GM20000 (cell line): ENCODE measurements around the gene DNAJC2.

Experiments used
- DNase-seq: peaks from one replicate; pipeline ENCODE4 v3.0.0; 2012; ENCODE audit warnings: low spot score
- TF ChIP-seq, protein P1 (sequence below): IDR thresholded peaks from 2 replicates; pipeline ENCODE4 v1.5.1; 2012; ENCODE audit warnings: mild to moderate bottlenecking, control low read depth; ENCODE audit errors: extremely low read depth, missing control alignments

Gene DNAJC2, protein sequence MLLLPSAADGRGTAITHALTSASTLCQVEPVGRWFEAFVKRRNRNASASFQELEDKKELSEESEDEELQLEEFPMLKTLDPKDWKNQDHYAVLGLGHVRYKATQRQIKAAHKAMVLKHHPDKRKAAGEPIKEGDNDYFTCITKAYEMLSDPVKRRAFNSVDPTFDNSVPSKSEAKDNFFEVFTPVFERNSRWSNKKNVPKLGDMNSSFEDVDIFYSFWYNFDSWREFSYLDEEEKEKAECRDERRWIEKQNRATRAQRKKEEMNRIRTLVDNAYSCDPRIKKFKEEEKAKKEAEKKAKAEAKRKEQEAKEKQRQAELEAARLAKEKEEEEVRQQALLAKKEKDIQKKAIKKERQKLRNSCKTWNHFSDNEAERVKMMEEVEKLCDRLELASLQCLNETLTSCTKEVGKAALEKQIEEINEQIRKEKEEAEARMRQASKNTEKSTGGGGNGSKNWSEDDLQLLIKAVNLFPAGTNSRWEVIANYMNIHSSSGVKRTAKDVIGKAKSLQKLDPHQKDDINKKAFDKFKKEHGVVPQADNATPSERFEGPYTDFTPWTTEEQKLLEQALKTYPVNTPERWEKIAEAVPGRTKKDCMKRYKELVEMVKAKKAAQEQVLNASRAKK

DNA sequence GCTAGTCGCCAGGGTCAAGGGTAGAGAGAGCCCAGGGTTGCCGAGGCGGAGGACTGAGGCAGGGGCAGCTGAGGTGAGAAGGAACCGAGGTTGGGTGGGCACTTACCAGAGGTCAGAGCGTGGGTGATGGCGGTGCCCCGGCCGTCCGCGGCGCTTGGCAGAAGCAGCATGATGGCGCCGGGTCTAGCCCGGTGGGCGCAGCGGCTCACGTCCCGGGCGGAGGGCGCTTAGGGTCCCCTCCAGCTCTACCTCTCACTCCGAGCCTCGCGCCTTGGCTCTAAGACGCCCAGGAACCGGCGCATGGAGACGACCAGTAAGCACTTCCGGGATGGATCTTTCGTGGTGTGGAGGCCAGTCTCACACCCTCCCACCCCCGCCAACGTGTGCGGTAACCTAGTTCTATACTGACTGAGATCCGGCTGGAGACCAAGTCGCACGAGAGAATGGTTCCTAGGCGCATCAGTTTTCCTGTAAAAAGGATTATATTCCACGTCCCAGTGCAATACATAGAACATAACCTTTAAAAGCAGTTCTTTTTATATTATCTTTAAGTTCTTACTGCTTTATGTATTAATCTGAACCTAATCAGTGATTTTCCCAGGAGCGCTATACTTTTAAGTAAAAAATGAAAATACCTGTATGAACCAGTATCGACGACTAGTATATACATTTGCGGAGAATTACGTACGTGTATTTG is at the start of gene DNAJC2:
Gene DNAJC2 (minus strand): TSS at position 315 of the 697 bp plus-strand sequence. CDS start 145 bp downstream, at position 170.
- TF ChIP-seq, protein P1, sequence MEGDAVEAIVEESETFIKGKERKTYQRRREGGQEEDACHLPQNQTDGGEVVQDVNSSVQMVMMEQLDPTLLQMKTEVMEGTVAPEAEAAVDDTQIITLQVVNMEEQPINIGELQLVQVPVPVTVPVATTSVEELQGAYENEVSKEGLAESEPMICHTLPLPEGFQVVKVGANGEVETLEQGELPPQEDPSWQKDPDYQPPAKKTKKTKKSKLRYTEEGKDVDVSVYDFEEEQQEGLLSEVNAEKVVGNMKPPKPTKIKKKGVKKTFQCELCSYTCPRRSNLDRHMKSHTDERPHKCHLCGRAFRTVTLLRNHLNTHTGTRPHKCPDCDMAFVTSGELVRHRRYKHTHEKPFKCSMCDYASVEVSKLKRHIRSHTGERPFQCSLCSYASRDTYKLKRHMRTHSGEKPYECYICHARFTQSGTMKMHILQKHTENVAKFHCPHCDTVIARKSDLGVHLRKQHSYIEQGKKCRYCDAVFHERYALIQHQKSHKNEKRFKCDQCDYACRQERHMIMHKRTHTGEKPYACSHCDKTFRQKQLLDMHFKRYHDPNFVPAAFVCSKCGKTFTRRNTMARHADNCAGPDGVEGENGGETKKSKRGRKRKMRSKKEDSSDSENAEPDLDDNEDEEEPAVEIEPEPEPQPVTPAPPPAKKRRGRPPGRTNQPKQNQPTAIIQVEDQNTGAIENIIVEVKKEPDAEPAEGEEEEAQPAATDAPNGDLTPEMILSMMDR = no peak
- DNase-seq = peak; percentile 87

DNA sequence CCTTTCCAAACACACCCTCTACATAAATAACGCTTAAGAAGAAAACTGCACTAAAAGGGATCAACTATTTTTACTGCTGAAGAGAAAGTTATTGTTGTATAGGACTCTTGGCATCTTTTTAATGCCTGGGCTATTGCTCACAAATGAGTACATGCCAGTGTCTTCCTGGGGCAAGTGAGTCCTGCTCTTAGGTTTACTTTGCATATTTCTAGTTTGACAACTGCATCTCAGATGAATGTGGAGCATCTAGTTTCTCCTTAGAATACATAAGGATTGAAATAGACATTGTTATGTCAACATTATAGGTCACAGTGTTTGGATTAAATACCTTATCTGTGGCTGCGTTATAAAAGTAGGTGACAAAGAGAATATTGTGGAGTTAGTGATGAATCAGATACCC is 47.4 kb upstream of the DNAJC2 start:
- DNase-seq = no peak
- TF ChIP-seq, protein P1 = no peak

DNA sequence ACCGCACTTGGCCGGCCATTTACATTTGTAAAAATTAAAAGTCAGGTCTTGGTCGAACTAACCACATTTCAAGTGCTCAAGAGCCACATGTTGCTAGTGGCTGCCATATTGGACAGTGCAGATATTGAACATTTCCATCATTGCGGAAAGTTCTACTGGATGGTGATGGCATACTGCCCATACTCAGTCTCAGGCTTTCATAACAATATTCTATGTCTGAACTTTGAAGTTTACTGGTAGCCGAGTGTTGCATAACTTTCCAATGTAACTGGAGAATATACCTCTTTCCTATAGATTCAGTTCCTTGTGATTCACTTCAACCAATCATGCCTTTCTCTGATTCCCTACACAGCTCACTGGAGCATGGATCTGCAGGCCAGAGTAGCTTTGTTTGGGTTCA is 46.6 kb upstream of the DNAJC2 start:
- no peak for DNase-seq
- TF ChIP-seq, protein P1 = no peak

DNA sequence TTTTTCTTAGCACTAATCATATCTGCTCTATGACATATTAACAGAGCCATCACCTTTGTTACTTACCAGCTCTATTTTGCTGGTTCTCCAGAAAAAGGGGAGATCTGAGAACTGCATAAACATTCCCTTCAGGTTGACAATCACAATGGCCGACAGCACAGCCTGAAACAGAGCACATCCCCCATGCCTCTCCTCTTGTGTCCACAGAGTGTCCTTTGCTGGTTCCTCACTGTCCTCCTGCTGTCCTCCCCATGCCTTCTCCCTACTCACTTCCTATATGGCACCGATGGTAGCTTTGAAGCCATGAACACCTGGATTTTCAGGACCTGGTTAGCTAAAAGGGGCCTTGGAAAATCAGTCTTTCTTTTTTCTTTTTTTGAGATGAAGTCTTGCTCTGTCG is 44.7 kb upstream of the DNAJC2 start:
- DNase-seq = no peak
- TF ChIP-seq, protein P1 = no peak

DNA sequence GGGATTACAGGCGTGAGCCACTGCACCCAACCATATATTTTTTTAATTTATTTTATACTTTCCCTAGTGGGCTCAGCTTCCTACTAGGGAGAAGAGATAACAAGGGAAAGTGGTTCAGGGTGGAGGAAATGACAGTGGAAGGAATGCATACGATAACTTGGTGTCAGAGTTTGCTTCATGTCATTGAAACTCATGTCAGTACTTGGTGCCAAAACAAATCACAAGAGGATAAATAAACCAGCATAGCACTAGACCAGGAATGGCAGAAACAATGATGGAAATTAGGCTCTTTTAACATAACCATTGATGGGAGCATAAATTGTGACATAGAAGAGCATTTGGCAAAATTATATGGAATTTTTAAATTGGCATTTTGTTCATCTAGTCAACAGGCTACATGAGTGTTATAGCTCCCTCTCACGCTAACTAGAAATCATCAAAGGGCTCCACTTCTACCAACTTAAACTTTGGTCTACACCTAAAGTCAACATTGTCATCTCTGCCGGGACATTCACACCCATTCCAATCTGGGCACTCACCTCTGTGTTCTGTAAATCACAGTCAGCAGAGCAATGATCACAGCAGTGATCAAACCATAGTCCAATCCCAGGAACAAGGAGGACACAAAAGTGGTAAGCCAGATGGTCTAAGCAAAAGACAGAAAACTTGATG is 44.0 kb upstream of the DNAJC2 start:
- TF ChIP-seq, protein P1 = no peak
- no peak for DNase-seq

DNA sequence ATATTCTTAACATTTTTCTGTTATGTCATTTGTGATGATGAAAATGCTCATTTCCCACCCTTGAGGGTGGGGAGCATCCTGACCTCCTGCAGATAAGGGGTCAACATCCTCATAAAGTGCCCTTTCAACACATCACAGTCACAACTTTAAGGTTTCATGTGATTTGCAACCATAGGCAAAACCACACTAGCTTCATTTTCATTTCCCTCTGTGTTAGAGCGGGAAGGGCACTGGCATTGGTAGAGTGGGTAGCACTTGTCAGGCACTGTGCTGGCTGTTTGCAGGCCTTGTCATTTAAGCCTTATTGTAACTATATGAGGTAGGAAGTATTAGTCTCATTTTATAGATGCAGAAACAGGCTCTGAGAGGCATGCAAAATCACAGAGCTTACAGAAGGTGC is 42.7 kb upstream of the DNAJC2 start:
- DNase-seq = no peak
- TF ChIP-seq, protein P1 = no peak

DNA sequence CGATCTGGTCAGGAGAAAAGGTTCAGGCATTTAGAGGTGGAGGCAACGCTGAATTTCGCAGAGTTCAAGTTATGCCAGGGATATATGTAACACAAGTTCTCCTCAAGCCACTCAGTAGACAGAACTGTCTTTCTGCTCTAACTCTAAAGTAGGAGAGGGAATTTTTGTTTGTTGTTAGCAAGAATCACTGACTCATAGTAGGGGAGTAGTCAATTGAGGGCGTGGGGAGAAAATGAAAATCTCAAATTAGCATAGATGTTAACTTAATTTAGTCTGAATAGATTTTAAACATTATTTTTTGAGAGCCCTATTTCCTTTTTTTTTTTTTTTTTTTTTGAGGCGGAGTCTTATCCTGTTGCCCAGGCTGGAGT is 37.5 kb upstream of the DNAJC2 start:
- TF ChIP-seq, protein P1 = no peak
- DNase-seq = no peak
